HG03342 (cell line): ENCODE results near the gene HRH1.

Experiments used
- ATAC-seq: cut with Tn5 transposase; IDR thresholded peaks from one replicate; pipeline ENCODE4 v1.9.1; 2021; ENCODE audit warnings: mild to moderate bottlenecking, moderate library complexity; ENCODE audit not compliant: unreplicated experiment

Gene HRH1

GRCh38 chr3:11272906-11273574 lies 118.7 kb downstream of the HRH1 start:
- no peak for ATAC-seq

DNA sequence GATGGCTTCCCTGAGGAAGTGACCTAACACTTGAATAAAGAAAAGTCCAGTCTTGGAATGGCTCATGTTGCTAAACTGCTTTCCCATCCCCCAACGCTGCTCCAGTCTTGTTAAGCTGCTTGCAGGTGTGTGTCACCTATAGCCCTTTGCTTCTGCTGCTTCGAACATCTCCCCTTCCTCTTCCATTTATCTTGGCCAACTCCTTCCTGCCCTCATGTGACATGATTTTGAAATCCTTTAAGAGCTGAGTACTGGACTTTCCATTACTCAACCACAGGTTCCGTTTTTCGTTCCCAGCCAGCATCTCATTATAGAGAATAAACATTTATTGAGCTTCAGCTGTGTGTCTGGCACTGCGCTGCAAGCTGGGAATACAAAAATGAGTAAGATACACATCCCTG lies 119.6 kb downstream of the HRH1 start:
- no peak for ATAC-seq

- no peak for ATAC-seq
Measured at GRCh38 chr3:11274566-11275142, 120.4 kb downstream of the HRH1 start.

DNA sequence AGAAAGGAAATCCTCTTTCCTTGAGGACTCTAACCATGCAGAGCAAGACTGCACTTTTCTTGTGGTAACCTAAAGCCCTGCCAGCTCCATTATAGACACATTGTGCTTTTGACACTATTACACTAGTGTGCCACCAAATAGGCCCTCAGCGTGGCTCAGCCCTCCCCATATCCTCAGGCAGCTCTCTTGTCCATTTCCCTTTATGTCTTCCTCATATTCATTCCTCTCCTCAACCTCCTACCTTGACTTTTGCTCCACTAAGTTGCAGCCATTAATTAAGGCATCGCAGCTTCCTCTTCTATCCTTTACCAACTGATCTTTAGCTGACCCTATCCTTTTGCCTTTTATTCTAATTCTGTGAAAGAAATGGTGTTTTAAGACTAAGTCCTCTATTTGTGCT lies 121.6 kb downstream of the HRH1 start:
- no peak for ATAC-seq

DNA sequence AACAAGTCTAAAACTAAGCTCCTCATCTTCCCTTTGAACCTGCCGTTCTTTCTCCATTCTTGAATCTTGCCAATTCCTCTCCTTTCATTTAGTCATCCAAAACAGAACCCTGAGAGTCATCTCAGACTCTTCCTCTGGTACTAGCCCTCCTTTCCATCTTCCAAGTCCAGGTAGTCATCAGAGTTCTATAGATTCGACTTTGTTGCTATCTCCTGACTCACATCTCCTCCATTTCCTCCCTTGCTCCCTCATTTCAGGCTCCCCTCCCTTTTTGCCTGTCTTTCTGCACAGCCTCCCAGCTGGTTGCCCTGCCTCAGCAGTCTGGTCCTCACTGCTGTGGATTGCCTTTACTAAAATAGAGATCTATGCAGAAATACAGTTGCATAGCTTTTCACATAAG lies 122.6 kb downstream of the HRH1 start:
- no peak for ATAC-seq

DNA sequence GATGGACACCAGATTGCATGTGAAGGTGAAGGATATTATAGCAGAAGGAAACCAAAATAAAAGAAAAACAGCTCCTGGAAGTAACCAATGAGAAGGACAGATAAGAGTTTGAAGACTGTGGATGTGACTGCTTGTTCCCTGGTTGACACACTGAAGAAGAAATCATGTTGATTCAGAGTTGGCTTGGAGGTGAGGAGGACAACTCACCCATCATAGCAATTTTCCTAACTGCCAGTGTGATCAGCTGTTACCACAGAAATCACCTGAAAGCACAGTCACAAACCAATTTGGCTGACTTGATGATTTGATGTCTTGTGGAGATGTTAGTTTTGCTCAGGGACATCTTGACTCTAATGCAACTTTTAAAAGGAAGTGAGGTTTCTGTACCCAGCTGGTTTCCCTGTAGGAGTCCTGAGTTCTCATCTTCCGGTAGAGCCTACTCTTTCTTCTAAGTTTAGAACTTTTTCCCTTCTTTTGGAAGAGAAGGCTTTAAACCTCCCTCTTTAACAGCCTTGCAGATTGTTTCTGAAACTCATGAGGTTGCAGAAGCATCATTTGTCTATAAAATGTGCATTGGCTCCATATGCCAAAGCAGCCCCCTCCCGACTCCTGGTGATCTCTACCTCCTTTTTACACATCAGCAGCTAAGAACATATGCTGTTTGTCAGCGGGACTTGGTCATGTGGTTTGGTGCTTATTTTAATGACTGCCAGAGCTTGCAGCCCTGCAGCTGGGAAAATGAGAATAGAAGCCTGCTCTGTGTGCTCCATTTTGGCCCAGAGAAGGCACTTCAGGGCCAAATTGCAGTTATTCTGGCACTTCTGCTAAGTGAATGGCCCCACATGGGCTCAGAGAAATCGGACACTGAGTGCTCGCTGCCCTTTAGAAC lies 128.2 kb downstream of the HRH1 start:
- no peak for ATAC-seq

- no peak for ATAC-seq
Measured at GRCh38 chr3:11283139-11283475, 128.8 kb downstream of the HRH1 start.

GRCh38 chr3:11284011-11284410 lies 129.7 kb downstream of the HRH1 start:
- ATAC-seq = no peak

GRCh38 chr3:11285471-11285870 lies 131.2 kb downstream of the HRH1 start:
- no peak for ATAC-seq

DNA sequence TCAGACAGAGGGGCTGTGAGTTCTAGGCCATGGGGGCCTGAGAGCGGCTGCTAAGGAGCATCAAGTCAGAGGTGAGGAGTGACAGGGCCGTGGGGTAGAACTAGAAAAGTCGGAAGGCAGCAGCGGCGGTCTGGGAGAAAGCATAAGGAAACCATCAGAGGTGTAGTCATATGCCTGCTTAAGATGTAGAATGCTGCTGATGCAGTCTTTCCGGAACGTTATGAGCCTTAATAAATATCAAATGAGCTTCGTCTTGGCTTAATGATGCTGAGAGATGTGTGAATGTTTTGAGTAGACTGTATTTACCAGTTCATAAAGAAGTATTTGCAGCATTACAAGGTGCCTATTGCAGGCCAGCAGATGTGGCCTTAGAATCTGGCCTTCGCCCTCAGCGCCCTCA lies 133.1 kb downstream of the HRH1 start:
- ATAC-seq = no peak

GRCh38 chr3:11288021-11288491 lies 133.8 kb downstream of the HRH1 start:
- no peak for ATAC-seq

DNA sequence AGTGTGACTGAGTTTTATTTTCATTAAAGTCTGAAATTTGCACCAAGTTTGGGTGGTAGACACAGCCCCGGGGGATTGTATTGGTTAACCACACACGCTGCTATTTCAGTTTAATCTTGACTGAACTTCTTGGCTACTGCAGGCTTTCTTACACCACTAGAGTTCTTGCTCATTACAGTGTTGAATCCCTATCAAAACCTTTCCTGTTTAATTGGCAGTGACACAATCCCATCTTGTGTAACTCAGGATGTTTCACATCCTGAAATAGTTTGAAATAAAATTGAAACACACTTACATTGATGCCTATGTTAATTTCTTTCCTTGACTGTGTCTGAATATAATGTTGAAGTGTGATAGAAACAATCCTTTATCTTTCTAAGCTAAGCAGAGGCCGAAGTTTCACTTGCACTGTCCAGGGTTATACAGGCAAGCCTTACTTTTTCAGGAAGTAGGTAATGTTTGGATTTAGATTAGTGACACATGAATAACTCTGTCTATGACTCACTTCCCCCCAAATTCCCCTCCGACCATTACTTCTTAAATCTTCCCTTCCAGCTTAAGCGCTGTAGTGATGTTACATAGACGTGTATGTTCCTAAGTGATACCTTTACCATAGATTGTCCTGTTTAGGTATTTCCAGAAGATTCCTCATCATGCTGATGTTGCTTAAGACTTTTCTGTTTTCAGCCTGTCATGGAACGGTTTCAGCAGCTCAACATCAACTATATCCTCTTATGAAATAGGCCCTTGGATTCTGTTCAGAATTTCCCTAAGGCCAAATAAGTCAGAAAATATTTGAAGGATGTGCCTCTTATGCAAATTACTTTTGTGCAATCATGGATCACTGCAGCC lies 134.7 kb downstream of the HRH1 start:
- ATAC-seq = peak; percentile 70

GRCh38 chr3:11289864-11290263 lies 135.6 kb downstream of the HRH1 start:
- no peak for ATAC-seq

GRCh38 chr3:11290743-11291680 lies 136.7 kb downstream of the HRH1 start:
- ATAC-seq = no peak

- ATAC-seq = no peak
Measured at GRCh38 chr3:11291808-11292207, 137.5 kb downstream of the HRH1 start.

GRCh38 chr3:11297126-11297525 lies 142.8 kb downstream of the HRH1 start:
- no peak for ATAC-seq

GRCh38 chr3:11300970-11301369 lies 146.7 kb downstream of the HRH1 start:
- ATAC-seq = peak; percentile 90

DNA sequence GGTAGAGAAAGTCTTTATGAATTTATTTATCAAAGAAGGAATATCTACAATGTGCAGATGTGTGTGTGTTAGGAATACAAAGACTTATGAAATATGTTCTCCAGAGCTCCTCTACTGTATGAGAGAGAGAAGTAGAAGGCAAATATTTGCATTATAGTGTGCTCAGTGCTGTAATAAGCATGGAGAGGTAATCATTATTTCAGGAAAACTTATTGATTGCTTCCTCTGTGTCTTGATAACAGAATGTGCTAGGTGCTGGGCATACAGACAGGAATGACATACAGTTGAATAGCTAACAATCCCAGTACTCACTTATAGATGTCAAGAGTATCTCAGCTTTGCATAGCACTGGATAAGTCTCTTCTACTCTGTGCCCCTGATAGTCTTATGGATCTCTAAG lies 148.2 kb downstream of the HRH1 start:
- no peak for ATAC-seq

- ATAC-seq = no peak
Measured at GRCh38 chr3:11304175-11304574, 149.9 kb downstream of the HRH1 start.

DNA sequence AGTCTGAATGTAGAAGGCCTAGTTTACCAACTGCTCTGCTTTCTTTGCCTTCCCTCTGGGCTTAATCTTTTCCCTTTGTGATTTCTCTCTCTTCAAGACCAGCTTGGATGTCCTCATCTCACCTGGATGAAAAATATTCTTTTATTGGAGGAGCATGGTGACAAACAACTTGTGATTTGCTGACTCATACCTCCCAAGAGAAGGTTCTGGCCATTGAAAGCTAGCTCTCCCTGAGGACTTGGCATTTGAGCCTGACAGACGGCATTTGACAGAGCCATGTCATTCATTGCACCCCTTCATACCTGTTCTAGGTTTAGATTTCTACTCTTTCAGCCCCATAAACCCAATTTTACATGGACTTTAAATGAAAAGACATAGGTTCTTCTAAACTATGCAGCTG lies 151.2 kb downstream of the HRH1 start:
- ATAC-seq = no peak
